Adrenal gland (tissue), 12 donors: ENCODE results near the gene ASPA. TPM values are rescaled to one million over a fixed set of nuclear protein-coding genes. Genes with fewer than 3 reads are reported as not detected.

Experiments used
- DNase-seq, 7 donors: peaks; one replicate each; pipeline ENCODE4 v3.0.0-alpha.2; 2019 to 2020
- H3K27ac ChIP-seq, 5 donors: fragments of 200-600 bp; sonication (generic) in 4 of 5; 1 replicate in 3 of 5; 2 replicates in 2 of 5; pipeline versions ENCODE4 v1.5.1 to v1.8.0; 2016 to 2020; ENCODE audit warnings: mild to moderate bottlenecking in 1 of 5
- H3K27me3 ChIP-seq: fragments of 200-600 bp; 2 replicates; pipeline ENCODE4 v1.8.0; 2021
- H3K36me3 ChIP-seq, 2 donors: fragments of 200-600 bp; replicated peaks in 1 of 2; 1 replicate in 1 of 2; 2 replicates in 1 of 2; pipeline versions ENCODE4 v1.5.1 to v1.8.0; 2018 to 2022
- H3K4me1 ChIP-seq, 2 donors: fragments of 200-600 bp; replicated peaks in 1 of 2; 1 replicate in 1 of 2; 2 replicates in 1 of 2; pipeline versions ENCODE4 v1.5.1 to v1.8.0; 2018 to 2021
- H3K4me3 ChIP-seq, 4 donors: fragments of 200-600 bp; sonication (generic) in 3 of 4; one replicate each; pipeline ENCODE4 v1.5.1; 2016 to 2018
- H3K9me3 ChIP-seq, 3 donors: fragments of 200-600 bp; sonication (generic) in 1 of 3; replicated peaks in 1 of 3; 1 replicate in 2 of 3; 2 replicates in 1 of 3; pipeline versions ENCODE4 v1.5.1 to v1.8.0; 2016 to 2021
- POLR2A ChIP-seq, 2 donors: fragments of 450-650 bp; IDR thresholded peaks; one replicate each; pipeline ENCODE4 v1.6.1; 2017; ENCODE audit warnings: antibody characterized with exemption in 2 of 2, mild to moderate bottlenecking in 2 of 2, moderate library complexity in 1 of 2
- WGBS, 4 donors: extraction: QIAGEN DNeasy Blood & Tissue Kit in 2 of 4; methylation state at CpG; one replicate each; pipeline versions ENCODE4 v1.1.5 to v1.1.7; 2013 to 2017; 5-methylcytosine and 5-hydroxymethylcytosine counted together
- intact Hi-C, 2 donors: fragments of 100-400 bp; cut with DNase I; formaldehyde crosslinking; loops; one replicate each; pipeline versions ENCODE4 v1.14.1 to v1.15.0; 2022 to 2023
- polyA plus RNA-seq, 3 donors: library from polyadenylated mRNA; stranded (reverse); fragments of 200-250 nt in 2 of 3; fragments of 350-450 nt in 1 of 3; fragmentation: Illumina TruSeq in 1 of 3; extraction: RNeasy Lipid Tissue Mini Kit (QIAGEN cat#74804) in 1 of 3; gene quantifications; one replicate each; pipeline ENCODE4 v1.2.3, GENCODE V29; 2013 to 2014
- total RNA-seq, 9 donors: library from RNA; depleted of rRNA in 4 of 9; stranded (reverse); fragments of >200 nt in 4 of 9; fragments of 120-200 nt in 1 of 9; fragmentation: NEBNext Ultra II Directional in 1 of 9; extraction: Animal tissue kit (Norgen Biotek cat#: 25700) in 1 of 9; gene quantifications; one replicate each; pipeline versions ENCODE4 v1.1.0 to v1.2.4, GENCODE V29; 2013 to 2023
- TF ChIP-seq, protein P1 (sequence below), 6 experiments: fragments of 450-650 bp in 4 of 6; fragments of 200-600 bp in 2 of 6; sonication (generic) in 1 of 6; IDR thresholded peaks; 1 replicate in 5 of 6; 2 replicates in 1 of 6; pipeline versions ENCODE4 v1.5.1 to v1.8.0; 2016 to 2021; ENCODE audit warnings: antibody characterized with exemption in 6 of 6, mild to moderate bottlenecking in 2 of 6, moderate library complexity in 1 of 6
- donor health status: healthy with polysubstance abuse.
- donor health status: Bipolar disorder and iron deficiency.
- donor health status: DM: yes; HTN: yes; CAD: no.
- donor health status: DM: no; HTN: no; CAD: no.
- donor health status: DM: no; HTN: no; CAD: no.
- donor health status: DM: yes; HTN: yes; CAD: no.

ASPA gene
- total and polyA plus RNA-seq, 12 donors, result 1.3 to 10.1 (median 3.2) TPM

DNA sequence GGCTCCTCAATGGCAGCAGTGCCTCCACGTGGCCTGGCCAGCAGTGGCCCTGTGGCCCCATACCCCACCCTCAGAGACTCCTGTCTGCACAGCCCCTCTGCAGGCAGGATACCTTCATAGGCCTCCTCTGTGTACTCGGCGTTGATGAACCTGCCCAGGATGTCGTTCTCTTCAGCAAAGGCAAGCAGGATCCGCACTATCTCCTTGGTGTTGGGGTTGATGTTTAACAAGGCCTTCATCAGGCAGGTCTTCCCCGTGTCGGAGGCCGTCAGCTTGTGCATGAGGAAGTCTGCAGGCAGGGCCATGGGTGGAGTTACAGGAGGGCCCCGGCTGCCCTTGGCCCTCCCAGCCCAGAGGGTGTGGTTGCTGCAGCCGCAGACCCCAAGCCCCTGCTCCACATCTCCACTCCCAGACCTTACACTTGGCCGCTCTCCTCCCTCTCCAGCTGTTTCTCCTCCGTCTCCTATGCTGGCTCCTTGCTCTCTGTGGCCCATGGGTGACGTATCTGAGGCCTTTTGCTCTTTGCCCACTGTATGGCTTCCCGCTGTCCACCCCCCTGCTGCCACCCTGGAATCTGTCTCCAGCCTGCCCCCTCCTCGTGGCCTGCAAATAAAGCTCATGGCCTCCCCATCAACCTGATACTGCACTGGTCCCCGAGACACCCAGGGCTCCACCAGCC, 66.8 kb downstream of the ASPA start:
- no peaks in the 10 kb centered on the region for H3K27me3 ChIP-seq
- H3K9me3 ChIP-seq, result no peaks in the 10 kb centered on the region
- H3K4me1 ChIP-seq, result no peaks in the 10 kb centered on the region
- no peak for TF ChIP-seq POLR2A (IDR thresholded peaks at IDR 0.05)
- TF ChIP-seq, protein P1, sequence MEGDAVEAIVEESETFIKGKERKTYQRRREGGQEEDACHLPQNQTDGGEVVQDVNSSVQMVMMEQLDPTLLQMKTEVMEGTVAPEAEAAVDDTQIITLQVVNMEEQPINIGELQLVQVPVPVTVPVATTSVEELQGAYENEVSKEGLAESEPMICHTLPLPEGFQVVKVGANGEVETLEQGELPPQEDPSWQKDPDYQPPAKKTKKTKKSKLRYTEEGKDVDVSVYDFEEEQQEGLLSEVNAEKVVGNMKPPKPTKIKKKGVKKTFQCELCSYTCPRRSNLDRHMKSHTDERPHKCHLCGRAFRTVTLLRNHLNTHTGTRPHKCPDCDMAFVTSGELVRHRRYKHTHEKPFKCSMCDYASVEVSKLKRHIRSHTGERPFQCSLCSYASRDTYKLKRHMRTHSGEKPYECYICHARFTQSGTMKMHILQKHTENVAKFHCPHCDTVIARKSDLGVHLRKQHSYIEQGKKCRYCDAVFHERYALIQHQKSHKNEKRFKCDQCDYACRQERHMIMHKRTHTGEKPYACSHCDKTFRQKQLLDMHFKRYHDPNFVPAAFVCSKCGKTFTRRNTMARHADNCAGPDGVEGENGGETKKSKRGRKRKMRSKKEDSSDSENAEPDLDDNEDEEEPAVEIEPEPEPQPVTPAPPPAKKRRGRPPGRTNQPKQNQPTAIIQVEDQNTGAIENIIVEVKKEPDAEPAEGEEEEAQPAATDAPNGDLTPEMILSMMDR (IDR thresholded peaks at IDR 0.05), result no peak
- H3K36me3 ChIP-seq, result no peaks in the 10 kb centered on the region
- intact Hi-C loops, result no loop called here
- no peak overlapping the region for H3K27ac ChIP-seq
- no peak overlapping the region for H3K4me3 ChIP-seq
- 80 to 88% (median 83%) methylated on average over 9 to 16 of the region's 16 CpGs for WGBS, 4 donors
- DNase-seq, result no peak

- Histone ChIP-seq H3K27me3 (no peaks in the 10 kb centered on the region), H3K4me1 (no peaks in the 10 kb centered on the region), H3K9me3 (no peaks in the 10 kb centered on the region), H3K27ac (no peak overlapping the region), H3K4me3 (no peak overlapping the region), H3K36me3 (no peaks in the 10 kb centered on the region)
- intact Hi-C loops, result no loop called here
- TF ChIP-seq, protein P1 (IDR thresholded peaks at IDR 0.05), result no peak
- no peak for TF ChIP-seq POLR2A (IDR thresholded peaks at IDR 0.05)
- 76 to 86% (median 84%) methylated on average over 10 of the region's 10 CpGs for WGBS, 4 donors
- DNase-seq, result no peak
Measured at GRCh38 chr17:3543453-3543852, 67.7 kb downstream of the ASPA start.

GRCh38 chr17:3544365-3544764, 68.6 kb downstream of the ASPA start:
- DNase-seq, result no peak
- intact Hi-C loops, result no loop called here

GRCh38 chr17:3545151-3545550, 69.4 kb downstream of the ASPA start:
- WGBS, 4 donors, result 59 to 70% (median 66%) methylated on average over 9 of the region's 9 CpGs
- H3K4me3 ChIP-seq, result no peak overlapping the region
- H3K4me1 ChIP-seq, result no peaks in the 10 kb centered on the region
- H3K36me3 ChIP-seq, result no peaks in the 10 kb centered on the region
- H3K27ac ChIP-seq, result no peak overlapping the region
- H3K9me3 ChIP-seq, result no peaks in the 10 kb centered on the region
- TF ChIP-seq POLR2A (IDR thresholded peaks at IDR 0.05), result no peak
- TF ChIP-seq, protein P1 (IDR thresholded peaks at IDR 0.05), result no peak
- intact Hi-C loops, result no loop called here
- no peak for DNase-seq
- H3K27me3 ChIP-seq, result no peaks in the 10 kb centered on the region

More at GRCh38 chr17:3544365-3544764, 68.6 kb downstream of the ASPA start:
- 66 to 92% (median 85%) methylated on average over 4 to 5 of the region's 5 CpGs for WGBS, 4 donors
- no peaks in the 10 kb centered on the region for H3K27me3 ChIP-seq
- H3K27ac ChIP-seq, result no peak overlapping the region
- no peak overlapping the region for H3K4me3 ChIP-seq
- H3K36me3 ChIP-seq, result no peaks in the 10 kb centered on the region
- no peaks in the 10 kb centered on the region for H3K9me3 ChIP-seq
- TF ChIP-seq, protein P1 (IDR thresholded peaks at IDR 0.05), result no peak
- TF ChIP-seq POLR2A (IDR thresholded peaks at IDR 0.05), result no peak
- no peaks in the 10 kb centered on the region for H3K4me1 ChIP-seq
